ENCODE measurements around the gene C3orf52.

- TF ChIP-seq GATA3 (IDR thresholded peaks at IDR 0.05; ENCODE audit: low read depth, low read length): no peak
- no peak for TF ChIP-seq GATA2 (IDR thresholded peaks at IDR 0.05; ENCODE audit: low read depth, low read length)
Observed at GRCh38 chr3:112119962-112120836, 34.0 kb downstream of the C3orf52 start.

Data from SH-SY5Y (cell line).